Stimulated activated naive CD4-positive, alpha-beta T cell (primary cell): ENCODE results near the gene CD160.
A peak's percentile ranks its signal among the peaks of the same experiment; 100 is the strongest.
"Not testable (repeated sequence)": the region's sequence is repeated elsewhere in the genome, so short reads cannot be mapped to it uniquely, and the experiment has no call there.

Experiments used
- DNase-seq, 6 experiments: peaks; one replicate each; lab custom pipeline; 2025; lab: John Stamatoyannopoulos, UW

Gene CD160

GRCh38 chr1:145758575-145758974, 39.3 kb downstream of the CD160 start:
- DNase-seq: no peak

- DNase-seq: no peak
These were observed 40.4 kb downstream of the CD160 start for GRCh38 chr1:145759721-145760120.

- not testable (repeated sequence) for DNase-seq
These were observed 41.2 kb downstream of the CD160 start for GRCh38 chr1:145760395-145760949.

- DNase-seq: not testable (repeated sequence)
These were observed 42.2 kb downstream of the CD160 start for GRCh38 chr1:145761498-145761897.

- DNase-seq: not testable (repeated sequence)
These were observed 42.7 kb downstream of the CD160 start for GRCh38 chr1:145762001-145762400.

GRCh38 chr1:145764231-145764940, 45.1 kb downstream of the CD160 start:
- DNase-seq: not testable (repeated sequence)

GRCh38 chr1:145765127-145765526, 45.8 kb downstream of the CD160 start:
- DNase-seq: not testable (repeated sequence)

GRCh38 chr1:145765585-145766360, 46.5 kb downstream of the CD160 start:
- not testable (repeated sequence) for DNase-seq

- not testable (repeated sequence) for DNase-seq
These were observed 47.6 kb downstream of the CD160 start for GRCh38 chr1:145766926-145767325.

- not testable (repeated sequence) for DNase-seq
These were observed 48.7 kb downstream of the CD160 start for GRCh38 chr1:145768004-145768403.

- no peak for DNase-seq
These were observed 51.8 kb downstream of the CD160 start for GRCh38 chr1:145771056-145771455.

- no peak for DNase-seq
These were observed 54.1 kb downstream of the CD160 start for GRCh38 chr1:145773423-145773822.

- DNase-seq: no peak
These were observed 58.3 kb downstream of the CD160 start for GRCh38 chr1:145777357-145778145.

GRCh38 chr1:145778146-145778540, 58.8 kb downstream of the CD160 start:
- DNase-seq: no peak

GRCh38 chr1:145782272-145783099, 63.2 kb downstream of the CD160 start:
- DNase-seq: no peak

GRCh38 chr1:145784409-145784808, 65.1 kb downstream of the CD160 start:
- DNase-seq: no peak

GRCh38 chr1:145785547-145785946, 66.2 kb downstream of the CD160 start:
- DNase-seq: no peak

GRCh38 chr1:145786271-145786670, 67.0 kb downstream of the CD160 start:
- DNase-seq: peak in 1 of 6 experiments; percentile 2

- DNase-seq: no peak
These were observed 69.3 kb downstream of the CD160 start for GRCh38 chr1:145788580-145788979.
